Activated effector memory CD4-positive, alpha-beta T cell treated with Interleukin-2 at 50 U/mL for 16 hours (primary cell): ENCODE data around the gene NCKAP5.

Experiments used
- DNase-seq: peaks from one replicate; pipeline ENCODE4 v3.0.0-alpha.2; 2020

The NCKAP5 gene

GRCh38 chr2:133314795-133315194 is 253.5 kb downstream of the NCKAP5 start:
- no peak for DNase-seq

DNA sequence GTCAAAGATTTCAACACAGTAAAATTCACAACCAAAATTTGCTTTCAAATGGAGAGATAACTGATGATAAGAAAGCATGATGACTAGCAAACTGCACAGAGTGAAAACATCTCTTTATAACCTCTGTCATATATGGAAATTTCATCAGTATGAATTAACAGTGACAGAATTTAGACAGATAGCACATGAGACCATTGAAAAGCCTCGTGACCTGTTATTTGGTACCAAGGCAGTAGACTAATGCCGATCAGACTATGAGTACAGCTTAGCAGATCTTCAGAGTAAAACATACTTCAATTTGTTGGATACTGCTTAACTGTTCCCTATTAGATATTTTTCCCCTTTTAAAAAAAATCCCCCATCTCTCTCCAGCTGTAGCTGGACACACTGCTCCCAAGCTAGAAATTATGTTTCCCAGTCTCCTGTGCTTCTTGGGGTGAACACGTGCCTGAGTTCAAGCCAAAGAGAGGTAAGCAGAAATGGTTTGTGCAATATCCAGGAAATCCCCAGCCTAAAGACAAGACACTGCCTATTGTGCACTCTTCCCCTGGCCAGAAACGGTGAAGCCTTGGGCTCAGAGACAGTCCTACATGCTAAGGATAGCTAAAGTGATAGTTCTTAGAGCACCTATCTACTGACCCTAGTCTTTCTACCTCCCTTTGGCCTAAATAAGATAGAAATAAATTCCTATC is 256.1 kb downstream of the NCKAP5 start:
- no peak for DNase-seq

GRCh38 chr2:133306236-133306635 is 262.0 kb downstream of the NCKAP5 start:
- no peak for DNase-seq

DNA sequence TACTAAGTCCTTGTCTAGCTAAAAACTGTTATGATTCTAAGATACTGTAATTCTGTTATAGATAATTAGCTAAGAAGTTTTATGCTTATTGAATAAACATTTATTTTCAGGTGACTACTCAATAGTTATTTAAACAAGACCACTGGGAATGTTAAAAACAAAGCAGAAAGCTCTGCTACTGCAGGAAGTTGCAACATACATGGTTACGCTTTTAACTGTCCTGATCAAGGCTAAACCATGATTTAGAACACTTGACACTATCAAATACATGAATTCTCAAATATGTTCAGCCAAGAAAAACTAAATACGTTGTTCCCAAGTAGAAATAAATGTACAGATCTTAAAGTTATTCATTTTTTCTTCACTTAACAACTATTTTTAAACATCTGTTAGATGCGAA is 263.9 kb downstream of the NCKAP5 start:
- DNase-seq = no peak

GRCh38 chr2:133303150-133303549 is 265.1 kb downstream of the NCKAP5 start:
- DNase-seq = no peak

DNA sequence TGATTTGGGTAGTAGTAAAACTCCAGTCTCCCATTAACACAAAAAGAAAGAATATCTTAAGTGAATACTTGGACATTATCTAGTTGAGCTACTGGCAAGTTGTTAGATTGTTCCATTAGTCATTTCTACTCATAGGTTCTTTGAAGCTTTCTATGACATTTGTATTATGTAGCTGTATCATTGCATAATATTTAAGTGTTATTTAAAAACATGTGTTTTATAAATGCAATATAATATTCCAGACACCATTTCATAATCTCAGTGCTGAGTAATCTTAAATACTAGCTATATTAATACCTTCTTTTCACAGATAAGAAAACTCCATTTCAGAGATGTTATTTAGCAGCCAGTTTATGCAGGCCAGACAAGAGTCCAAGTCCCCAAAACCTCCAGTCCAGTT is 271.9 kb downstream of the NCKAP5 start:
- DNase-seq = no peak

- DNase-seq = no peak
Observed at GRCh38 chr2:133293544-133294353, 274.5 kb downstream of the NCKAP5 start.

DNA sequence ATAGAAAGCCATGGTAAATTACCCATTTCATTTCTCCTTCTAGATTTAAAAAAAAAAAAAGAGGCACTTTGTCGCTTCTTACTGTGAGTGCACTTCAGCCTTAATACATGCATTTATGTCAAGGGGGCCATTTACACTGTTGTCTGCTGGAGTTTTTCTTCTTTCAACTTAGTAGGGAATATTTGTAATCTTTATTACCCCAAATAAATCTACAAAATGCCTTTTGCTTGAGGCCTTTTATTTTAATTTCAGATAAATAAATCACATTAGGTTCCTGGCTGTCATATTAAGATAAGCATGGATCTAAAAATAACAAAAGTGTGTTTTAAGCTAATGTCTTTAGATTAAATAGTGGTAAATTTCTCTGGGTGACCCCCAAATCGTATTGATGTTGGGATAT is 276.0 kb downstream of the NCKAP5 start:
- no peak for DNase-seq

- no peak for DNase-seq
Observed at GRCh38 chr2:133287709-133288108, 280.6 kb downstream of the NCKAP5 start.

GRCh38 chr2:133286326-133286922 is 281.8 kb downstream of the NCKAP5 start:
- DNase-seq = no peak

GRCh38 chr2:133273031-133273430 is 295.2 kb downstream of the NCKAP5 start:
- no peak for DNase-seq

DNA sequence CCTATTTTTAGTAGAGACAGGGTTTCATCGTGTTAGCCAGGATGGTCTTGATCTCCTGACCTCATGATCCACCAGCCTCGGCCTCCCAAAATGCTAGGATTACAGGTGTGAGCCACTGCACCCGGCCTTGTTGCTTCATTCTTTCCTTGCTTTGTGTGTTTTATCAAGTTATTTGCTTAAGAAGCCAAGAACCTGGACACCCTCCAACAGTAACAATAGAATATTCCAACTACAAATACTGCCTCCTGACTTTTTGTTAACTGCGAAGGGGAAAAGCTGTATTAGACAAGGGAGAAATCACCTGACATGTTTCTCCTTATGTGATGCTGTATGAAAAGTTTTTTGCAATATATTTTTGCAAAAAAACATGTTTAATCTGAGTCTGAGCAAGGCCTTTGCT is 297.2 kb downstream of the NCKAP5 start:
- no peak for DNase-seq

DNA sequence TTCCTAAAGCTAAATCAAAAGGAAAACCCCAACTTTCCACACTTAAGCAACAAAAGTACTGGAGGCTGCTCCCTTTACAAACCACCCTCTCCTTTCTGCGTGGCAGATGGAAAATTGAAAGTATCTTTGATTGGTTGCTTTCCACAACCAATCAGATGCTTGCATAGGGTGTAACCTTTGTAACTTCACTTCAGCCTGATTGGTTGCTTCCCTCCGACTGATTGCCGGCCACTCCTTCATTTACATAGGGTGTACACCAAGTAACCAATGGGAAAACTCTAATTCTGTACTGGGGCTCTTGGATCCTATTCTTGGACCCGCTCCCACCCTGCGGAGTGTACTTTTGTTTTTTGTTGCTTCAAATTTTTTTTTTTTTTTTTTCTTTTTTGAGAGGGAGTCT is 297.7 kb downstream of the NCKAP5 start:
- DNase-seq = no peak

DNA sequence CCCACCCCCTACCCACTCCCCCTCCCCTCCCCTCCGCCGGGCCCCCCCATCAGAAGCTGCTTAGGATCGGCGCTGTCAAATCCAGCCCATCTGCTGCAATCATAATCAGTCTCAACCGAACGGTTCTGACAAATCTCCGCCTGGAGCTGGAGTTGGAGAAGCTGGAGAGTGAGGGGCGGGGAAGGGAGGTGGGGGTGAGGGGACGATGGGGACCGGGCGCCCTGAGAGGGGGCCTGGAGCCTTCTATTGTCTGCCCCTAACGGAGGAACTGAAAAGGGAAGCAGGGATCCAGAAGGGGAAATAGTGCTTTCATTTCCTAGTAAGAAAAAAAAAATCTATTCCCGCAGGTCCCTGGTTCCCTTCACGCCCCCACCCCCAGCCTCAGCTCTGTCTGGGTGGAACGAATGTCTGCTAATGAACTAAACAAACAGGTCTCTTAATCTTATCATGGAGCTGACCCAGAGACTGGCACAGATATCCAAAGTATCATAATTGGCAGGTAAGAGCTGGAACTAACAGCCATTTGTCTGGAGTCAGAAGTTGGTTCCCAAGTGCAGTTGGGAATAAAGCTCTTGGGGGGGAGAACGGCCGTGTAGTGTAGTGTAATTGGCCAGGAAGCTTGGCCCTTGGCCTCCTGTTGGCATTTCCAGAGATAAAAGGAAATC is 301.2 kb downstream of the NCKAP5 start:
- DNase-seq = no peak

DNA sequence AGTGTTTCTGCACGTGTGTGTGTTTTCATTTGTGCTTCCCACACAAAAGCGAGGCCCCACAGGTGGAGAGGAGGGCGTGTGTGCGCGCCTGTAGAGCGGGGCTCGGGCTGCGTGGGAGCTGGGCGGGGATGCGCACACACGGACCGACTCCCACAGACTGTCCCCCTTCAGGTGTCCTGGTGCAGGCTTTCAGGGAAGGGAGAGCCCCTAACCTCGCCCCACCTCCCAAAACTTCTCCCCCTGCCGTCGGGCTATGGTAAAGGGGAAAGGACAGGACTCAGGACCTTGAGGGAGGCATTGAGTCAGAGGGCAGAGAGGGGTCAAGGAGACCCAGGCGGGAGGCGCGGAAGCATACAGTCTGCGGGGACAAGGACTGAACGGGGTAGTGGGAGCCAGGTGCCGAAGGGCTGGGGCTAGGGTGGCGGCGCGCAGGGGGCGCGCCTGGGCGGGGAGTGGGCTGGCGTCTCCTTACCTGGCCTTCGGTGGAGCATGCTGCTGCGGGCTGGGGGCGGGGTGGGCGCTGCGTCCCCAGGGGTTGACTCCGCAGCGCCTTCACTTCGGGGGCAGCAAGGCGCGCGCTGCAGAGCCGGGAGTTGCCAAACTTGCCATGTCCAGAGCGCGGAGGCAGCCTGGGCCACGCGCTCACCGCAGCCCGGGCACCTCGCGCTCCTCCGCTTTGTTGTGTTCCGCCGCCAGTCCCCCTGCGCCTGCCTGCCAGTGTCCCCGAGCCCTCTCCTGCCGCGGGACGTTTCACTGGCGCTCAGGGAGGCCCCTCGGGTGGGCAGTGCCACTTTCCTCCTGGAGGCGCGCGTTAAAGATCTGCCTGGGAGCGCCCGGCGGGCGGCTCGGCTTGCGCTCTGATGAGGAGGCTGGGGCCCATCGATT is 302.0 kb downstream of the NCKAP5 start:
- DNase-seq = no peak

DNA sequence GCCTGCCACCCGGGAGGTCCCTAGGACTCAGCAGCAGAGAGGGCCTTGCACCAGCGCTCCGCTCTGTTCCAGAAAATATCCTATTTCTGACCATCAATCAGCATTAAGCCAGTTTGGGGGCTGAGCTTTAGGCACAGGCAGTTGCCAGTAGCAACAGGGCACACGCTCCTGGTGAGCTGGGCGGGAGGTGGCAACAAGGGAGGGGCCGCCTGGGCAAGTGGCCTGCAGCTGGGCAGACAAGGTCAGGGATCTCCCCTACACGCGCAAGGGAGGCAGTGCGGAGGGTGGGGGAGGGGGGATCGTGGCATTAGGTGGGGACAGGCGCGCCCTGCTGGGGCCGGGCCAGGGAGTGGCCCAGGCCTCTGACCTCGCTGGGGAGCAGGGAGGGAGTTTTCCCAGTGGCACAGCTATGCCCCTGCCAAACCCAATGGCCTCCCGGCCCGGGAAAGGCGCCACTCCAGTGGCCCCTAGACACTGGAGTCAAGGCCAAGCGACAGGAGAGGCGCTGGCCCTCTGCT is 302.8 kb downstream of the NCKAP5 start:
- DNase-seq = no peak

DNA sequence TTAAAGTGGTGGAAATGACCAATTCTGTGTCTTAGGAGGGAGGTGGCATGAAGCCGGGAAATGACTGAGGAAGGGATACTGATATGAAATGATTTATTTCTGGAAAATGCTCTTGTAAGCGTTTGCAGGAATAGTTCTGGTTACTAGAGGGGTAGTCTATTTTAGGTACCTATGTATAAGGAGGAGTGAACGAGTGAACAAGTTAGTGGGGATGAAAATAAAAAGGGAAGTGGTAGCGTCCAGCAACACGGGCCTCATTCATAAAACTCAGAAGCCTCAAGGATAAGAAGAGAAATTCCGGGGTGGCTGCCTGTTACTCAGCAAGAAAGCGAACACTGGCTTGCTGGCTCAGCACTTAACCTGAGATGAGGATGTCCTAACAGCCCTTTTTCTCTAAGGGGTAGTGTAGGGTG is 303.3 kb downstream of the NCKAP5 start:
- DNase-seq = no peak

DNA sequence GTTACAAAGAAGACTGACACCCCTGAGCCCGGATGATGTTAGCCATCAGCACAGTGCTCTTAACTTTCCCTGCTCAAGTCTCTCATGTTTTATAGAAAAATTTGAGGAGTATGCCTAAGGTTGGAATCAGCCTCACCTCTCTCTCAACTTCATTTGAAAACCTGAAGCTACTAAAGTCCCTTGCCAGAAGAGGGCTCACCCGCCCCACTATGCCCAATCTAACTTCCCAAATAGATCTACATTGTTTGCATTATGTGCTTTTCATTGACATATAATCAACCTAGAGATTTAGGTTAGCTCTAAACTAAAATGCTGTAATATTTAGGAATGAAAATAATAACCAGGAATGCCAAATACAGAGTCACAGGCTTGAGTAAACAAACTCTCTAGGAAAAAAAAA is 305.4 kb downstream of the NCKAP5 start:
- DNase-seq = no peak

GRCh38 chr2:133255360-133255759 is 312.9 kb downstream of the NCKAP5 start:
- no peak for DNase-seq

DNA sequence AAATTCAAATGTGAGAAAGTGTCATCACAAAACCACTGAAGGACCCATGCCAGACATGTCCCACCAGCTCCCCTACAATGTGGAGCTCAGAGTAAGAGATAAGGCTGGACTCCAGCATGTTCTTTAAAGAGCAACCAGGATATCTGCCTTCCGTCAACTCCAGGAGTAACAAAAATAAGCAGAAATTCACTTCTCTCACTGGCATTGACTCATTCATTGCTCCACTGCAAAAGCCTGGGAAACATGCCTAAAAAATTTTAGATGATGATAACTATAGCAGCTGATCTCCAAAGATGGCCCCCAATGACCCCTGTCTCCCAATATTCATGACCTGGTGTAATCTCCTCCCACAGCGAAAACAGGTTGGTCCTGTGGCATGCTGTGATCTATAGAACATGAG is 314.5 kb downstream of the NCKAP5 start:
- no peak for DNase-seq

DNA sequence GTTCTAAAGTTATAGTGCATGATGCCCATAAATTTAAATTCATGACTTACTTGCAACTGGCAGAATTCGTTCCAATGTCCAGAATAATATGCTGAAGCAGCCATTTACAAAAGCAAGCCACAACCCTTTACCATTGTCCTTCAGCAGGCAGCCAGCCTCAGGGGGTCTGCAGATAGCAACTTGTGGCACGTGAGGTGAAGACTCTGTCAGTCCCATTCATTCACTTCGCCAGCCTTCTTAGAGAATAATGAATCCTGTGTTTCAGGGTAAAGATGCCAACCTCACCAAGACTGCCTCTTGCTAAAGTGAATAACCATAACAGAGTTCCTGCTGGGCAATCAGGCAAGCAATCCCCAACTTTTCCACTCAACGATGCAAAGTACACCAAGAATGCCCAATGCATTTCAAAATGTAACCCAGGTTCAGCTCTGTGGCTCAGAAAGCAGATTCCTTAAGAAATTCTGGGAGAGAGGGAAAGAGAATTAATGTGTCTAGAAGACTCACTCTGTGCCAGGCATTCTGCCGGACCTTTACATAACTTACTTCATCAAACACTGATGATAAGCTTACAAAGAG is 315.4 kb downstream of the NCKAP5 start:
- no peak for DNase-seq

DNA sequence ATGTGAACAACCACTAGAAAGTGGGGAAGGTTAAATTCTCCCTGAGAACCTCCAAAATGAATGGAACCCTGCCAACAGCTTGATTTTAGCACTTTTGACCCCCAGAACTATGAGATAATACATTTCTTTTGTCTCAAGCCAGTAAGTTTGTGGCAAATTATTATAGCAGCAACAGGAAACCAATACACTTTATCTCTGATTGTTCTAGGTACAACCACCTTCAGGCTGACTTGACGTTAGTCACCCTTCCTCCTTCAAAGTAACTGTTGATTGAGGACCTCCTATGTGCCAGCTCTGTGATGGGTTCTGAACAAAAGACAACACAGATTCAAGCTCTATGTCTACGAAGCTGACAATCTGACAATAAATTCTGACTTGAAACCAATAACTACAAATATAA is 318.9 kb downstream of the NCKAP5 start:
- DNase-seq = no peak
